PC-9 (cell line): ENCODE data around the gene EXOSC7.

Experiments used
- EZH2 ChIP-seq: fragments of 200-600 bp; sonication (generic); IDR thresholded peaks from 2 replicates; pipeline ENCODE4 v1.8.0; 2017; ENCODE audit warnings: antibody characterized with exemption, low read depth
- TF ChIP-seq, protein P1 (sequence below): fragments of 200-600 bp; sonication (generic); conservative IDR thresholded peaks from 2 replicates; pipeline ENCODE4 v1.6.1; 2017; ENCODE audit warnings: mixed run types, antibody characterized with exemption, mild to moderate bottlenecking, moderate library complexity

GRCh38 chr3:44954304-44954703 is 21.7 kb upstream of the EXOSC7 start:
- TF ChIP-seq, protein P1, sequence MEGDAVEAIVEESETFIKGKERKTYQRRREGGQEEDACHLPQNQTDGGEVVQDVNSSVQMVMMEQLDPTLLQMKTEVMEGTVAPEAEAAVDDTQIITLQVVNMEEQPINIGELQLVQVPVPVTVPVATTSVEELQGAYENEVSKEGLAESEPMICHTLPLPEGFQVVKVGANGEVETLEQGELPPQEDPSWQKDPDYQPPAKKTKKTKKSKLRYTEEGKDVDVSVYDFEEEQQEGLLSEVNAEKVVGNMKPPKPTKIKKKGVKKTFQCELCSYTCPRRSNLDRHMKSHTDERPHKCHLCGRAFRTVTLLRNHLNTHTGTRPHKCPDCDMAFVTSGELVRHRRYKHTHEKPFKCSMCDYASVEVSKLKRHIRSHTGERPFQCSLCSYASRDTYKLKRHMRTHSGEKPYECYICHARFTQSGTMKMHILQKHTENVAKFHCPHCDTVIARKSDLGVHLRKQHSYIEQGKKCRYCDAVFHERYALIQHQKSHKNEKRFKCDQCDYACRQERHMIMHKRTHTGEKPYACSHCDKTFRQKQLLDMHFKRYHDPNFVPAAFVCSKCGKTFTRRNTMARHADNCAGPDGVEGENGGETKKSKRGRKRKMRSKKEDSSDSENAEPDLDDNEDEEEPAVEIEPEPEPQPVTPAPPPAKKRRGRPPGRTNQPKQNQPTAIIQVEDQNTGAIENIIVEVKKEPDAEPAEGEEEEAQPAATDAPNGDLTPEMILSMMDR, result no peak
- no peak for TF ChIP-seq EZH2
